ENCODE measurements around the gene ZGPAT. TPM values are rescaled to one million over a fixed set of nuclear protein-coding genes. Genes with fewer than 3 reads are reported as not detected.

ZGPAT gene
- total and polyA plus RNA-seq, 2 of the 8 experiments (the other 6 are each of a cell fraction or from before 2014, with no cell fraction given), result 14.5 to 21.4 TPM

GRCh38 chr20:63783970-63784369 is 76.1 kb downstream of the ZGPAT start:
- Histone ChIP-seq H3K4me1 (replicated peaks in 1 of 4; ENCODE audit: control insufficient read depth in 3 of 4, insufficient read depth in 4 of 4, low read length in 3 of 4) (no peaks in the 10 kb centered on the region), H2AK5ac (ENCODE audit: low read depth, low read length) (no peak overlapping the region), H3K4me2 (ENCODE audit: insufficient read depth in 1 of 2, low read depth in 2 of 2, low read length in 2 of 2) (no peak overlapping the region), H3K14ac (ENCODE audit: insufficient read length) (no peak overlapping the region), H3K4me3 (ENCODE audit: extremely low read depth in 1 of 4, insufficient read depth in 2 of 4, low read depth in 3 of 4, low read length in 4 of 4) (no peak overlapping the region), H2BK12ac (ENCODE audit: low read depth, low read length) (no peak overlapping the region), H2BK120ac (replicated peaks; ENCODE audit: low read depth, low read length) (no peak overlapping the region), H3K23me2 (ENCODE audit: low read depth, low read length) (no peaks in the 10 kb centered on the region), H3K56ac (replicated peaks; ENCODE audit: insufficient read length, low read depth, low read length) (no peak overlapping the region), H3K9ac (replicated peaks in 1 of 4; ENCODE audit: extremely low read depth in 1 of 4, low read depth in 3 of 4, low read length in 3 of 4) (no peak overlapping the region), H3K18ac (ENCODE audit: extremely low read depth, low read length) (no peak overlapping the region), H4K20me1 (replicated peaks in 1 of 2; ENCODE audit: control insufficient read depth in 1 of 2, insufficient read depth in 2 of 2, low read length in 2 of 2) (peaks cover 0 to 4% of the 10 kb centered on the region in 2 experiments), H2BK5ac (ENCODE audit: low read depth, low read length) (no peak overlapping the region), H3K27me3 (replicated peaks in 1 of 4; ENCODE audit: control insufficient read depth in 3 of 4, extremely low read depth in 1 of 4, insufficient read depth in 3 of 4, low read length in 3 of 4) (no peaks in the 10 kb centered on the region), H3K9me3 (ENCODE audit: insufficient read depth in 2 of 2, low read depth in 1 of 2, low read length in 1 of 2) (no peaks in the 10 kb centered on the region), H3K79me2 (ENCODE audit: control insufficient read depth in 1 of 2, insufficient read depth in 2 of 2, low read length in 2 of 2) (peaks cover 0 to 7% of the 10 kb centered on the region in 2 experiments; a peak in 1 of 4 replicates), H4K5ac (ENCODE audit: insufficient read length, low read depth, low read length) (no peak overlapping the region), H2BK15ac (ENCODE audit: low read length) (no peak overlapping the region), H3K23ac (ENCODE audit: insufficient read length) (no peak overlapping the region), H3K79me1 (ENCODE audit: low read depth, low read length) (peaks cover 5% of the 10 kb centered on the region; the same call in 1 of the 2 replicates), H3K36me3 (ENCODE audit: control insufficient read depth in 2 of 4, insufficient read depth in 4 of 4, low read length in 3 of 4) (no peaks in the 10 kb centered on the region; a peak in 1 of 8 replicates), H2AFZ (ENCODE audit: low read length) (no peak overlapping the region), H4K8ac (ENCODE audit: extremely low read depth, insufficient read depth, low read length) (peak overlapping the region; percentile 68), H4K91ac (replicated peaks; ENCODE audit: insufficient read length, low read length) (no peak overlapping the region), H2BK20ac (ENCODE audit: low read length) (no peak overlapping the region), H3K27ac (ENCODE audit: low read depth, low read length) (no peak overlapping the region), H3K4ac (replicated peaks; ENCODE audit: insufficient read length, low read depth, low read length) (no peak overlapping the region)
- ChIA-PET POLR2A (ENCODE audit: partially characterized antibody) (interaction anchor here (0.6 to 1.7 kb wide), 6 partner anchors 8 to 81 kb away, joined by 3 to 6 read pairs (median 3); partner anchors contain the start of gene TPD52L2), CTCF (ENCODE audit: partially characterized antibody) (interaction anchor here (0.6 to 15.2 kb wide), 12 partner anchors 8 to 79 kb away, joined by 3 to 191 read pairs (median 6); partner anchors contain the start of genes ABHD16B, ARFRP1 and ZGPAT)
- WGBS, 2 experiments (ENCODE audit: extremely low coverage in 1 of 2, insufficient coverage in 1 of 2, insufficient read length in 1 of 2, insufficient replicate concordance in 2 of 2, low coverage in 1 of 2, low lambda C conversion rate in 2 of 2, missing lambda C conversion rate in 1 of 2), result 92% methylated on average over 10 of the region's 16 CpGs; no CpG with 5 or more reads in 1 of the 2 experiments
- FAIRE-seq (no peak), DNase-seq (ENCODE audit: low read depth in 1 of 2, low spot score in 2 of 2) (no peak)
- no peak for TF ChIP-seq SP2 (IDR thresholded peaks at IDR 0.05; ENCODE audit: low read length)
- TF ChIP-seq TCF12 (IDR thresholded peaks at IDR 0.05; ENCODE audit: low read depth, low read length), result no peak
- TF ChIP-seq HDAC6 (IDR thresholded peaks at IDR 0.05; ENCODE audit: low read depth, low read length), result no peak
- no peak for TF ChIP-seq RBBP5 (IDR thresholded peaks at IDR 0.05; ENCODE audit: borderline replicate concordance, low read depth, low read length)
- no peak for TF ChIP-seq RNF2 (IDR thresholded peaks at IDR 0.05; ENCODE audit: borderline replicate concordance, low read depth, low read length, missing control alignments, poor library complexity, severe bottlenecking)
- no peak for TF ChIP-seq POU5F1 (IDR thresholded peaks at IDR 0.05; ENCODE audit: low read depth, low read length)
- TF ChIP-seq RXRA (IDR thresholded peaks at IDR 0.05; ENCODE audit: insufficient read depth, low read depth, low read length), result no peak
- no peak for TF ChIP-seq MAX (IDR thresholded peaks at IDR 0.05)
- TF ChIP-seq YY1 (IDR thresholded peaks at IDR 0.05; ENCODE audit: low read depth, low read length), result no peak
- TF ChIP-seq CEBPB (IDR thresholded peaks at IDR 0.05; ENCODE audit: low read depth, low read length), result no peak
- no peak for TF ChIP-seq ATF3 (IDR thresholded peaks at IDR 0.05; ENCODE audit: insufficient read depth, low read depth, low read length)
- TF ChIP-seq POLR2AphosphoS5 (IDR thresholded peaks at IDR 0.05; ENCODE audit: low read depth, low read length), result no peak
- TF ChIP-seq KDM5A (IDR thresholded peaks at IDR 0.05; ENCODE audit: low read length), result no peak
- TF ChIP-seq PHF8 (conservative IDR thresholded peaks at IDR 0.05; ENCODE audit: low read depth, low read length), result no peak

Data from H1 (cell line).